CD14-positive monocyte (primary cell): Measurements from ENCODE around the gene TBC1D13. TPM values are rescaled to one million over a fixed set of nuclear protein-coding genes. Genes with fewer than 3 reads are reported as not detected.
"Not testable (repeated sequence)": the region's sequence is repeated elsewhere in the genome, so short reads cannot be mapped to it uniquely, and the experiment has no call there.

Source experiments
- DNase-seq, 3 donors: peaks; one replicate each; pipeline ENCODE4 v3.0.0-alpha.2; 2011 to 2022
- H2AFZ ChIP-seq: 2 replicates; pipeline ENCODE4 v1.6.0; 2012; ENCODE audit warnings: mild to moderate bottlenecking, low read depth, low read length, inconsistent platforms; ENCODE audit not compliant: insufficient read depth, poor library complexity, severe bottlenecking
- H3K27ac ChIP-seq, 2 donors: 1 replicate in 1 of 2; 2 replicates in 1 of 2; pipeline ENCODE4 v1.5.1; 2012 to 2013; ENCODE audit warnings: low read length in 2 of 2, control low read depth in 1 of 2, inconsistent platforms in 1 of 2, low read depth in 1 of 2, mild to moderate bottlenecking in 1 of 2
- H3K27me3 ChIP-seq, 2 donors: one replicate each; pipeline versions ENCODE4 v1.6.0 to v1.6.1; 2011 to 2013; ENCODE audit warnings: low read length in 2 of 2; ENCODE audit not compliant: control insufficient read depth in 2 of 2, insufficient read depth in 2 of 2
- H3K36me3 ChIP-seq, 2 donors: replicated peaks in 1 of 2; 1 replicate in 1 of 2; 2 replicates in 1 of 2; pipeline versions ENCODE4 v1.5.1 to v1.6.1; 2012 to 2013; ENCODE audit warnings: low read length in 2 of 2, control low read depth in 1 of 2, inconsistent platforms in 1 of 2, mild to moderate bottlenecking in 1 of 2; ENCODE audit not compliant: insufficient read depth in 2 of 2, control insufficient read depth in 1 of 2
- H3K4me1 ChIP-seq, 2 donors: 1 replicate in 1 of 2; 2 replicates in 1 of 2; pipeline versions ENCODE4 v1.5.1 to v1.6.1; 2012 to 2013; ENCODE audit warnings: low read length in 2 of 2, control low read depth in 1 of 2, inconsistent platforms in 1 of 2, mild to moderate bottlenecking in 1 of 2, moderate library complexity in 1 of 2; ENCODE audit not compliant: insufficient read depth in 2 of 2, control insufficient read depth in 1 of 2
- H3K4me2 ChIP-seq: replicated peaks from 2 replicates; pipeline ENCODE3; 2012; ENCODE audit warnings: low read length, moderate library complexity, mild to moderate bottlenecking; ENCODE audit not compliant: poor library complexity, severe bottlenecking; ENCODE audit errors: extremely low read depth
- H3K4me3 ChIP-seq, 3 experiments: fragments of 200-600 bp in 1 of 3; sonication (generic) in 1 of 3; replicated peaks in 1 of 3; 1 replicate in 2 of 3; 2 replicates in 1 of 3; pipeline ENCODE4 v1.5.1; 2011 to 2013; ENCODE audit warnings: low read length in 3 of 3, mild to moderate bottlenecking in 3 of 3, control low read depth in 2 of 3, low read depth in 2 of 3, inconsistent platforms in 1 of 3, moderate library complexity in 1 of 3
- H3K79me2 ChIP-seq: 2 replicates; pipeline ENCODE4 v1.6.0; 2012; ENCODE audit warnings: mild to moderate bottlenecking, control low read depth, inconsistent platforms, low read length, moderate library complexity; ENCODE audit not compliant: insufficient read depth
- H3K9ac ChIP-seq: 2 replicates; pipeline ENCODE4 v1.6.0; 2017; ENCODE audit warnings: low read length, mild to moderate bottlenecking; ENCODE audit not compliant: insufficient read depth, poor library complexity, severe bottlenecking
- H3K9me3 ChIP-seq, 2 donors: replicated peaks in 1 of 2; 1 replicate in 1 of 2; 2 replicates in 1 of 2; pipeline versions ENCODE4 v1.5.1 to v1.6.1; 2012 to 2013; ENCODE audit warnings: low read length in 2 of 2, control low read depth in 1 of 2; ENCODE audit not compliant: control insufficient read depth in 1 of 2, insufficient read depth in 1 of 2
- H4K20me1 ChIP-seq: 2 replicates; pipeline ENCODE4 v1.6.0; 2012; ENCODE audit warnings: mild to moderate bottlenecking, low read length, control low read depth, moderate library complexity; ENCODE audit not compliant: insufficient read depth
- H3K27ac Mint-ChIP-seq, 7 donors: one replicate each; pipeline ENCODE4 v1.8.0; 2020; ENCODE audit warnings: mild to moderate bottlenecking in 7 of 7, mixed read lengths in 7 of 7, moderate library complexity in 6 of 7, inconsistent platforms in 2 of 7
- H3K27me3 Mint-ChIP-seq, 3 donors: one replicate each; pipeline ENCODE4 v1.8.0; 2021 to 2022; ENCODE audit warnings: low read depth in 3 of 3, mild to moderate bottlenecking in 3 of 3, mixed read lengths in 3 of 3, moderate library complexity in 3 of 3, inconsistent platforms in 1 of 3
- H3K36me3 Mint-ChIP-seq, 2 donors: one replicate each; pipeline ENCODE4 v1.8.0; 2020; ENCODE audit warnings: mixed read lengths in 2 of 2, inconsistent platforms in 1 of 2, mild to moderate bottlenecking in 1 of 2
- H3K4me1 Mint-ChIP-seq: one replicate; pipeline ENCODE4 v1.8.0; 2020; ENCODE audit warnings: mild to moderate bottlenecking, mixed read lengths
- H3K4me3 Mint-ChIP-seq, 2 donors: one replicate each; pipeline ENCODE4 v1.8.0; 2020; ENCODE audit warnings: mild to moderate bottlenecking in 2 of 2, mixed read lengths in 2 of 2, moderate library complexity in 1 of 2
- H3K9me3 Mint-ChIP-seq, 7 donors: one replicate each; pipeline ENCODE4 v1.8.0; 2020 to 2022; ENCODE audit warnings: mixed read lengths in 7 of 7, mild to moderate bottlenecking in 6 of 7, moderate library complexity in 6 of 7, inconsistent platforms in 2 of 7
- WGBS: methylation state at CpG from one replicate; pipeline ENCODE4 v1.1.5; 2013; ENCODE audit warnings: missing lambda C conversion rate; ENCODE audit not compliant: insufficient coverage; 5-methylcytosine and 5-hydroxymethylcytosine counted together
- intact Hi-C, 2 donors: fragments of 100-400 bp; cut with micrococcal nuclease; formaldehyde crosslinking; loops; one replicate each; pipeline versions ENCODE4 v1.15.0 to v1.15.1; 2023
- polyA plus RNA-seq, 3 donors: library from polyadenylated mRNA; depleted of rRNA in 1 of 3; unstranded in 2 of 3; stranded (reverse) in 1 of 3; fragments of 300-500 nt in 2 of 3; fragments of >200 nt in 1 of 3; fragmentation: Illumina TruSeq in 2 of 3; gene quantifications; 1 replicate in 2 of 3; 2 replicates in 1 of 3; pipeline ENCODE4 v1.2.3, GENCODE V29; 2012 to 2021
- TF ChIP-seq, protein P1 (sequence below): fragments of 200-600 bp; IDR thresholded peaks from one replicate; pipeline ENCODE4 v1.8.0; 2022; ENCODE audit warnings: antibody characterized with exemption, mild to moderate bottlenecking

Gene TBC1D13
- polyA plus RNA-seq, 3 donors: 9.9 to 16.8 (median 13.8) TPM

DNA sequence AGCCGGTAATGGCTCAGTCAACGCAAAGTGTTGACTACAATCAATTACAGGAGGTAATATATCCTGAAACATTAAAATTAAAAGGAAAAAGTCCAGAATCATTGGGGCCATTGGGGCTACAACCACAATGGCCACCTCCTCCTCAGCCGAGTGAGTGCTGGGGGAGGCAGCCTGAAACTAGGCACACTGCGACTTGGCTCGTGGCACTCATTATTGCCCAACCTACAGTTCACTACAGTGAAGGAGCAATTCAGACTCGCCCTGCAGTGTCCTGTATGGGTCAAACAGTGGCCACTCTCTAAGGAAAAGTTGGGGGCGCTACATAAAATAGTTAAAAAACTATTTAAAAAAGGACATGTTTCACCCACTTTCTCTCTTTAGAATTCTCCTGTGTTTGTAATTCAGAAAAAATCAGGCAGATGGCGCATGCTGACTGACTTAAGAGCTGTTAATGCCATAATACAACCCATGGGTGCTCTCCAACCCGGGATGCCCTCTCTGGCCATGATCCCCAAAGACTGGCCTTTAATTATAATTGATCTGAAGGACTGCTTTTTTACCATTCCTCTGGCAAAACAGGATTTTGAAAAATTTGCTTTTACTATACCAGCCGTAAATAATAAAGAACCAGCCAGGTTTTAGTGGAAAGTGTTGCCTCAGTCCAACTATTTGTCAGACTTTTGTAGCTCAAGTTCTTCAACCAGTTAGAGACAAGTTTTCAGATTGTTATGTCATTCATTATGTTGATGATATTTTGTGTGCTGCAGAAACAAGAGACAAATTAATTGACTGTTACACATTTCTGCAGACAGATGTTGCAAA is 64.9 kb downstream of the TBC1D13 start:
- H3K4me1 ChIP-seq, H3K4me2 ChIP-seq, H3K27ac ChIP-seq, H3K4me3 ChIP-seq, H2AFZ ChIP-seq, H3K4me3 Mint-ChIP-seq, H3K27me3 Mint-ChIP-seq, H4K20me1 ChIP-seq, H3K79me2 ChIP-seq, H3K36me3 ChIP-seq, H3K27ac Mint-ChIP-seq, H3K9ac ChIP-seq, H3K27me3 ChIP-seq, H3K4me1 Mint-ChIP-seq: not testable (repeated sequence)
- TF ChIP-seq, protein P1, sequence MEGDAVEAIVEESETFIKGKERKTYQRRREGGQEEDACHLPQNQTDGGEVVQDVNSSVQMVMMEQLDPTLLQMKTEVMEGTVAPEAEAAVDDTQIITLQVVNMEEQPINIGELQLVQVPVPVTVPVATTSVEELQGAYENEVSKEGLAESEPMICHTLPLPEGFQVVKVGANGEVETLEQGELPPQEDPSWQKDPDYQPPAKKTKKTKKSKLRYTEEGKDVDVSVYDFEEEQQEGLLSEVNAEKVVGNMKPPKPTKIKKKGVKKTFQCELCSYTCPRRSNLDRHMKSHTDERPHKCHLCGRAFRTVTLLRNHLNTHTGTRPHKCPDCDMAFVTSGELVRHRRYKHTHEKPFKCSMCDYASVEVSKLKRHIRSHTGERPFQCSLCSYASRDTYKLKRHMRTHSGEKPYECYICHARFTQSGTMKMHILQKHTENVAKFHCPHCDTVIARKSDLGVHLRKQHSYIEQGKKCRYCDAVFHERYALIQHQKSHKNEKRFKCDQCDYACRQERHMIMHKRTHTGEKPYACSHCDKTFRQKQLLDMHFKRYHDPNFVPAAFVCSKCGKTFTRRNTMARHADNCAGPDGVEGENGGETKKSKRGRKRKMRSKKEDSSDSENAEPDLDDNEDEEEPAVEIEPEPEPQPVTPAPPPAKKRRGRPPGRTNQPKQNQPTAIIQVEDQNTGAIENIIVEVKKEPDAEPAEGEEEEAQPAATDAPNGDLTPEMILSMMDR: peak; percentile 67
- H3K9me3 Mint-ChIP-seq: peaks cover 14 to 29% (median 16%) of the 10 kb centered on the region in 7 donors
- intact Hi-C loops: loop anchor here in 1 of 2 donors (5.0 kb wide), 1 partner anchor 80 kb away; no protein-coding TSS in a partner anchor
- peak; percentile 7 to 27 (median 16) for DNase-seq
- WGBS: 80% methylated on average over 1 of the region's 10 CpGs
- H3K36me3 Mint-ChIP-seq: peaks cover 2 to 12% of the 10 kb centered on the region in 2 donors
- peaks cover 5 to 18% of the 10 kb centered on the region in 2 donors for H3K9me3 ChIP-seq

DNA sequence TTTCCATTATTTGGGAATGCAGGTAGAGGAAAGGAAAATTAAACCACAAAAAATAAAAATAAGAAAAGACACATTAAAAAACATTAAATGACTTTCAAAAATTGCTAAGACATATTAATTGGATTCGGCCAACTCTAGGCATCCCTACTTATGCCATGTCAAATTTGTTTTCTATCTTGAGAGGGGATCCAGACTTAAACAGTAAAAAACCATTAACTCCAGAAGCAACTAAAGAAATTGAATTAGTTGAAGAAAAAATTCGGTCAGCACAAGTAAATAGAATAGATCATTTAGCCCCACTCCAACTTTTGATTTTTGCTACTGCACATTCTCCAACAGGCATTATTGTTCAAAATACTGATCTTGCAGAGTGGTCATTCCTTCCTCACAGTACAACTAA is 65.6 kb downstream of the TBC1D13 start:
- H3K79me2 ChIP-seq, H3K4me3 Mint-ChIP-seq, H3K4me2 ChIP-seq, H2AFZ ChIP-seq, H3K27me3 ChIP-seq, H3K36me3 ChIP-seq, H3K27ac ChIP-seq, H3K27me3 Mint-ChIP-seq, H3K4me1 ChIP-seq, H4K20me1 ChIP-seq, H3K4me1 Mint-ChIP-seq, H3K27ac Mint-ChIP-seq, H3K4me3 ChIP-seq, DNase-seq, H3K9ac ChIP-seq: not testable (repeated sequence)
- Mint-ChIP-seq H3K36me3 (peaks cover 2 to 12% of the 10 kb centered on the region in 2 donors), H3K9me3 (peaks cover 14 to 29% (median 16%) of the 10 kb centered on the region in 7 donors)
- WGBS: no CpG with 5 or more reads among the region's 2 CpGs
- intact Hi-C loops: loop anchor here in 1 of 2 donors (5.0 kb wide), 1 partner anchor 80 kb away; no protein-coding TSS in a partner anchor
- H3K9me3 ChIP-seq: peaks cover 5 to 18% of the 10 kb centered on the region in 2 donors

DNA sequence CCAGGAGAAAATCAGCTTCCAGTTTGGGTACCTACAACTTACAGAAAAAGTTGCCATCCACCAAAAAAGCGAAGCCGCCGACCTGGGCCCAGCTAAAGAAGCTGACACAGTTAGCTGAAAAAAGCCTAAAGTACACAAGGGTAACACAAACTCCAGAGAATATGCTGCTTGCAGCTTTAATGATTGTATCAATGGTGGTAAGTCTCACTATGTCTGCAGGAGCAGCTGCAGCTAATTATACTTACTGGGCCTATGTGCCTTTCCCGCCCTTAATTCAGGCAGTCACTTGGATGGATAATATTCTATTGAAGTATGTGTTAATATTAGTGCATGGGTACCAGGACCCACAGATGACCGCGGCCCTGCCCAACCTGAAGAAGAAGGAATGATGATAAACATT is 67.4 kb downstream of the TBC1D13 start:
- H3K27ac ChIP-seq, H3K4me3 ChIP-seq, H3K4me1 Mint-ChIP-seq, H3K27ac Mint-ChIP-seq, H3K9ac ChIP-seq, DNase-seq, H3K79me2 ChIP-seq, H3K27me3 Mint-ChIP-seq, H3K4me3 Mint-ChIP-seq, H2AFZ ChIP-seq, H3K27me3 ChIP-seq, H4K20me1 ChIP-seq, H3K4me1 ChIP-seq, H3K36me3 ChIP-seq, H3K4me2 ChIP-seq: not testable (repeated sequence)
- peaks cover 2 to 16% of the 10 kb centered on the region in 2 donors for H3K36me3 Mint-ChIP-seq
- 100% methylated on average over 3 of the region's 6 CpGs for WGBS
- H3K9me3 Mint-ChIP-seq: peaks cover 11 to 19% (median 15%) of the 10 kb centered on the region in 7 donors
- intact Hi-C loops: loop anchor here in 1 of 2 donors (5.0 kb wide), 1 partner anchor 78 kb away; no protein-coding TSS in a partner anchor
- peaks cover 5 to 18% of the 10 kb centered on the region in 2 donors for H3K9me3 ChIP-seq

DNA sequence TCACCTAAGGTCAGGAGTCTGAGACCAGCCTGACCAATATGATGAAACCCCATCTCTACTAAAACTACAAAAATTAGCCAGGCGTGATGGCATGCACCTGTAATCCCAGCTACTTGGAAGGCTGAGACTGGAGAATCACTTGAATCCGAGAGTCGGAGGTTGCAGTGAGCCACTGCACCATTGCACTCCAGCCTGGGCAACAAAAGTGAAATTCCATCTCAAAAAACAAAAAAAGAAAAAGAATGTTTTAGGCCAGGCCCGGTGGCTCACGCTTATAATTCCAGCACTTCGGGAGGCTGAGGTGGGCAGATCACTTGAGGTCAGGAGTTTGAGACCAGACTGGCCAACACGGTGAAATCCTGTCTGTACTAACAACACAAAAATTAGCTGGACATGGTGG is 71.4 kb downstream of the TBC1D13 start:
- H3K27me3 ChIP-seq, H3K36me3 ChIP-seq, H3K9ac ChIP-seq, H3K27ac ChIP-seq, H3K79me2 ChIP-seq, H3K4me1 ChIP-seq, H4K20me1 ChIP-seq, intact Hi-C loops, H3K4me3 ChIP-seq, H3K9me3 Mint-ChIP-seq, H3K36me3 Mint-ChIP-seq, H3K9me3 ChIP-seq, DNase-seq, H3K4me3 Mint-ChIP-seq, H2AFZ ChIP-seq, H3K27me3 Mint-ChIP-seq, H3K4me2 ChIP-seq: not testable (repeated sequence)
- Mint-ChIP-seq H3K4me1 (peaks cover 13% of the 10 kb centered on the region), H3K27ac (peak overlapping the region in 1 of 7 donors; percentile 25)
- WGBS: 96% methylated on average over 4 of the region's 7 CpGs
